ENCODE data around the gene GJD4. TPM values are rescaled to one million over a fixed set of nuclear protein-coding genes. Genes with fewer than 3 reads are reported as not detected.

The GJD4 gene
- total RNA-seq, 2 experiments from 2014 or later: not detected

DNA sequence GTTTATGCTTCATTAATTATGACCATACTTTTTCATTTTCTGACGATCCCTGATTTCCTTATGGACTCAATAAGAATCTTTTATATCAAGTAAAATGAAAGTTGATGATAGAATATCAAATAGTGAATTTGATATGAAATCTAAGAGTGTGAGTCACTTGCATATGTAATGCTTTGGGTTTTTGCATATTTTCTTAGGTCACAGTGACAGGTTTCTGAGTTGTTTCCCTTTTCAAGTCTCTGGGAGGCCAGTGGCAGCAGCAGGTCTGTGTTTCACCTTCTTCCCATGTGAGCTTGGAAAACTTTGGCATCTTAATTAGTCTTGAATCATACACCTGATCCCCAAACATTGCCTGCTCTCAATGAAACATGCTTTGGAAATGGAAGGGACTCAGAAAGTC, 34.7 kb upstream of the GJD4 start:
- H3K79me2 ChIP-seq (ENCODE audit: insufficient read depth, low read depth, low read length): no peaks in the 10 kb centered on the region
- H2AFZ ChIP-seq (ENCODE audit: low read length): no peak overlapping the region
- no peak overlapping the region for H3K27ac ChIP-seq (ENCODE audit: low read depth, low read length, poor library complexity, severe bottlenecking)
- DNase-seq (ENCODE audit: low spot score): no peak
- H3K9me3 ChIP-seq (ENCODE audit: low read length): no peaks in the 10 kb centered on the region
- H4K20me1 ChIP-seq (ENCODE audit: insufficient read depth, low read length): no peaks in the 10 kb centered on the region
- CTCF ChIA-PET (ENCODE audit: unreplicated experiment): no interaction called here
- H3K36me3 ChIP-seq (ENCODE audit: insufficient read depth, low read length): peaks cover 10% of the 10 kb centered on the region; the same call in 1 of the 2 replicates
- POLR2A ChIA-PET: no interaction called here
- TF ChIP-seq EZH2phosphoT487 (IDR thresholded peaks at IDR 0.05; ENCODE audit: borderline replicate concordance, low read depth, low read length): no peak
- TF ChIP-seq, protein P1, sequence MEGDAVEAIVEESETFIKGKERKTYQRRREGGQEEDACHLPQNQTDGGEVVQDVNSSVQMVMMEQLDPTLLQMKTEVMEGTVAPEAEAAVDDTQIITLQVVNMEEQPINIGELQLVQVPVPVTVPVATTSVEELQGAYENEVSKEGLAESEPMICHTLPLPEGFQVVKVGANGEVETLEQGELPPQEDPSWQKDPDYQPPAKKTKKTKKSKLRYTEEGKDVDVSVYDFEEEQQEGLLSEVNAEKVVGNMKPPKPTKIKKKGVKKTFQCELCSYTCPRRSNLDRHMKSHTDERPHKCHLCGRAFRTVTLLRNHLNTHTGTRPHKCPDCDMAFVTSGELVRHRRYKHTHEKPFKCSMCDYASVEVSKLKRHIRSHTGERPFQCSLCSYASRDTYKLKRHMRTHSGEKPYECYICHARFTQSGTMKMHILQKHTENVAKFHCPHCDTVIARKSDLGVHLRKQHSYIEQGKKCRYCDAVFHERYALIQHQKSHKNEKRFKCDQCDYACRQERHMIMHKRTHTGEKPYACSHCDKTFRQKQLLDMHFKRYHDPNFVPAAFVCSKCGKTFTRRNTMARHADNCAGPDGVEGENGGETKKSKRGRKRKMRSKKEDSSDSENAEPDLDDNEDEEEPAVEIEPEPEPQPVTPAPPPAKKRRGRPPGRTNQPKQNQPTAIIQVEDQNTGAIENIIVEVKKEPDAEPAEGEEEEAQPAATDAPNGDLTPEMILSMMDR (conservative IDR thresholded peaks at IDR 0.05; ENCODE audit: low read length): no peak
- no peak overlapping the region for H3K4me3 ChIP-seq (ENCODE audit: low read depth, low read length, poor library complexity, severe bottlenecking)
- BruUV-seq (replicated peaks): TSS peak; percentile 55
- H3K4me1 ChIP-seq (ENCODE audit: insufficient read depth, low read length, poor library complexity, severe bottlenecking): no peaks in the 10 kb centered on the region
- no peaks in the 10 kb centered on the region for H3K9me2 ChIP-seq (ENCODE audit: insufficient read depth, low read length)
- intact Hi-C loops (cut with micrococcal nuclease; ENCODE audit: unreplicated experiment): no loop called here
- H3K4me2 ChIP-seq (ENCODE audit: low read length): no peak overlapping the region

DNA sequence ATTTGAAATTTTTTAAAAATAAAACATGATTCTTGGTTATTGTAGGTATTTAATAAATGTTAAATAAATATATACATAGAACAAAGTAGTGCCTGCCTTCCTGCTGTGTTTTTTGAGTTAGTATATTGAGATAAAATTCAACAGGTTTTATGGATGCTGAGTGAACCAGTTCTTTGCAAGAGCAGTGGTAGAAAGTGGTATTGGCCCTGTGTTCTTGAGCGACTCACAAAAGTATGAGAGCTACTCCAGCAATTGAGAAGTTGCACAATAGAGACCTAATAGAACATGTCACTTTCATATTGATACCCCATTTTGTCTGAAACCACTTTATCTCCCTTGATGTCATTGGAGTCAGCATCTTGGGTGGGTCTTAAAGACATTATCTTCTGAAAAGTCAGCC, 32.6 kb upstream of the GJD4 start:
- Histone ChIP-seq H3K4me1 (ENCODE audit: insufficient read depth, low read length, poor library complexity, severe bottlenecking) (no peaks in the 10 kb centered on the region), H4K20me1 (ENCODE audit: insufficient read depth, low read length) (no peaks in the 10 kb centered on the region), H3K27ac (ENCODE audit: low read depth, low read length, poor library complexity, severe bottlenecking) (no peak overlapping the region), H3K9me3 (ENCODE audit: low read length) (no peaks in the 10 kb centered on the region), H3K36me3 (ENCODE audit: insufficient read depth, low read length) (0 out of 2 replicates have a peak, but pooled peaks cover 3% of the 10 kb centered on the region), H3K4me2 (ENCODE audit: low read length) (no peak overlapping the region), H3K79me2 (ENCODE audit: insufficient read depth, low read depth, low read length) (no peaks in the 10 kb centered on the region), H3K4me3 (ENCODE audit: low read depth, low read length, poor library complexity, severe bottlenecking) (no peak overlapping the region), H2AFZ (ENCODE audit: low read length) (no peak overlapping the region), H3K9me2 (ENCODE audit: insufficient read depth, low read length) (no peaks in the 10 kb centered on the region)
- no TSS peak for BruUV-seq (replicated peaks)
- no peak for DNase-seq (ENCODE audit: low spot score)
- no peak for TF ChIP-seq EZH2phosphoT487 (IDR thresholded peaks at IDR 0.05; ENCODE audit: borderline replicate concordance, low read depth, low read length)
- TF ChIP-seq, protein P1 (conservative IDR thresholded peaks at IDR 0.05; ENCODE audit: low read length): no peak
- ChIA-PET CTCF (ENCODE audit: unreplicated experiment) (no interaction called here), POLR2A (interaction anchor here (0.6 kb wide), 1 partner anchor 9 kb away, joined by 5 read pairs; no protein-coding TSS in a partner anchor)
- intact Hi-C loops (cut with micrococcal nuclease; ENCODE audit: unreplicated experiment): no loop called here

DNA sequence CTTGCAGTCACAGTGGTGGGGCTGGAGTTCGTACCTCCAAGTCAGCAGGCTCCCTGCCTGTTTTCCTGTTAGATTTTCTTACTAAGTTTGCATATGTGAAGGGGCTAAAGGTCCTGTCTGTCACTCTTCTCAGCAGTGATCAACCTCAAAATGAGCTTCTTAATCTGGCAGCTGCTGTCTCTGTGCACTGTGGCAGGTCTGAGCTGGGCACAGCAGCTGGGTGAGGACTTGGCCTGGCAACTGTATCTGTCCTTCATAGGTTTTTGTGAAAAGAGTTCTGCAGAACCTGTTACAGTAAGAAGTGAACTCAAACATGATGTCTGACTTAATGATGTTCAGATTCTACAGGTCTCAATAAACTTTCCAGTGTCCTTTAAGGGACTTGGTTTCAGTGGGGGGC, 31.3 kb upstream of the GJD4 start:
- no peak overlapping the region for H3K27ac ChIP-seq (ENCODE audit: low read depth, low read length, poor library complexity, severe bottlenecking)
- intact Hi-C loops (cut with micrococcal nuclease; ENCODE audit: unreplicated experiment): no loop called here
- H3K9me3 ChIP-seq (ENCODE audit: low read length): no peaks in the 10 kb centered on the region
- H3K79me2 ChIP-seq (ENCODE audit: insufficient read depth, low read depth, low read length): no peaks in the 10 kb centered on the region
- ChIA-PET POLR2A (interaction anchor here (0.6 kb wide), 1 partner anchor 636 kb away, joined by 3 read pairs; no protein-coding TSS in a partner anchor), CTCF (ENCODE audit: unreplicated experiment) (no interaction called here)
- 0 out of 2 replicates have a peak, but pooled peaks cover 3% of the 10 kb centered on the region for H3K36me3 ChIP-seq (ENCODE audit: insufficient read depth, low read length)
- DNase-seq (ENCODE audit: low spot score): no peak
- no peak overlapping the region for H3K4me3 ChIP-seq (ENCODE audit: low read depth, low read length, poor library complexity, severe bottlenecking)
- no peak for TF ChIP-seq EZH2phosphoT487 (IDR thresholded peaks at IDR 0.05; ENCODE audit: borderline replicate concordance, low read depth, low read length)
- TF ChIP-seq, protein P1 (conservative IDR thresholded peaks at IDR 0.05; ENCODE audit: low read length): no peak
- no peaks in the 10 kb centered on the region for H3K4me1 ChIP-seq (ENCODE audit: insufficient read depth, low read length, poor library complexity, severe bottlenecking)
- H2AFZ ChIP-seq (ENCODE audit: low read length): no peak overlapping the region
- no TSS peak for BruUV-seq (replicated peaks)
- no peaks in the 10 kb centered on the region for H4K20me1 ChIP-seq (ENCODE audit: insufficient read depth, low read length)
- H3K9me2 ChIP-seq (ENCODE audit: insufficient read depth, low read length): no peaks in the 10 kb centered on the region
- no peak overlapping the region for H3K4me2 ChIP-seq (ENCODE audit: low read length)
